ENCODE data around the gene GSTCD.
"Not testable (repeated sequence)": the region's sequence is repeated elsewhere in the genome, so short reads cannot be mapped to it uniquely, and the experiment has no call there.

The GSTCD gene

DNA sequence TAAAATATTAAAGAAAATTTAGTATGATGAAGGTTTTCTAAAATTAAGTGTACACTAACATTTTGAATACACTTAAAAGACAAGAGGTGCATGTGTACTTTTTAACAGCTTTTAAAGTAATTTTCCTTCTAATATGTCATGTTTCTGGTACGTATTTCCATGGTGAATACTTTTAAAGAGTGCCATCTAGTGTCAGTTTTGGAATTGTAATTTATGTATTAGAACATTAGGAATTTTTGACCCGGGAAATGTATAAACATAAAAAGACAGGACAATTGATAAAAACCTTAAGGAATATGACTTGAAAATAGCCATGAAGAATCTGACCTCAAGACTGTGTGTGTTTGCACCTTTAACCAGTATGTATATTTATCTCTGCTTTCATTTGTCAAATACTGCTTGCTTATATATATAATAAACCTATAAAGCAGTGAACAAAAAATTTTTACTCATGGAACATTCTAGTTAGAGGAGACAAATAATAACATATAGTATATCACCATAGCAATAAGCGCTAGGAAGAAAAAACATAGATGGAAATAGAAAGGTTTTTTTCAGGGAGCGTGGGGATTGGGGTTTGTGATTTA lies 7.2 kb downstream of the GSTCD start:
- peak; percentile 0 for DNase-seq

DNA sequence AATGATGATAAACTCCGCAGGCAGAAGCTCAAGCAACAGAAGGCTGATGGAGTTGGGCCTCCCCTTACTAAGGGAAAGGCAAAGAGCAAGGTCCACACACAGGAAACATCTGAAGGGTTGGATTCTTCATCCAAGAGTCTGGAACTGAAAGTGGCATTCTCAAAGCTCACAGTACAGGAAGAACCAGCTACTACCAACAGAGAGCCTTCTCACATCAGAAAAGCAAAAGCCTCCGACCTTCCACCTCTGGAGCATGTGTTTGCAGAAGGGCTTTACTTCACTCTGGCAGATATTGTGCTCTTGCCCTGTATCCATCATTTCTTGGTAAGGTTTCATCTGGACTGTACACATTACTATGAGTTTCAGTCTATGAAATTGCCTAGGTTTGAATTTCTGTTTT lies 10.6 kb downstream of the GSTCD start:
- no peak for DNase-seq

DNA sequence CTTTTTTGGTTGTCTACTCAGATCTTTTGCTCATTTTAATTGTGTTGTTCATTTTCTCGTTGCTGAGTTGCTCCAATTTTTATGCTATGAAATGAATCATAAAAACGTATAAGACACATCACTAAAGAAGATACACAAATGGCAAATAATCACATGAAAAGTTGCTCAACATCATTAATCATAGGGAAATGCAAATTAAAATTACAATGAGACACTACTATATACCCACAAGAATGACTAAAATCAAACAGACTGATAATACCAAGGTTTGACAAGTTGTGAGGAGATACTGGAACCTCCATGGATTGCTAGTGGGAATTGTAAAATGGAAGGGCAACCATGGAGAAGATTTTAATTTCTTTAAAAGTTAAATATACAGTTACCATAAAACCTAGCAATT lies 17.0 kb downstream of the GSTCD start:
- no peak for DNase-seq

DNA sequence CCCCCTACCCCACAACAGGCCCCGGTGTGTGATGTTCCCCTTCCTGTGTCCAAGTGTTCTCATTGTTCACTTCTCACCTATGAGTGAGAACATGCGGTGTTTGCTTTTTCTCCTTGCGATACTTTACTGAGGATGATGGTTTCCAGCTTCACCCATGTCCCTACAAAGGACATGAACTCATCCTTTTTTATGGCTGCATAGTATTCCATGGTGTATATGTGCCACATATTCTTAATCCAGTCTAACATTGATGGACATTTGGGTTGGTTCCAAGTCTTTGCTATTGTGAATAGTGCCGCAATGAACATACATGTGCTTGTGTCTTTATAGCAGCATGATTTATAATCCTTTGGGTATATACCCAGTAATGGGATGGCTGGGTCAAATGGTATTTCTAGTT lies 21.3 kb downstream of the GSTCD start:
- not testable (repeated sequence) for DNase-seq

DNA sequence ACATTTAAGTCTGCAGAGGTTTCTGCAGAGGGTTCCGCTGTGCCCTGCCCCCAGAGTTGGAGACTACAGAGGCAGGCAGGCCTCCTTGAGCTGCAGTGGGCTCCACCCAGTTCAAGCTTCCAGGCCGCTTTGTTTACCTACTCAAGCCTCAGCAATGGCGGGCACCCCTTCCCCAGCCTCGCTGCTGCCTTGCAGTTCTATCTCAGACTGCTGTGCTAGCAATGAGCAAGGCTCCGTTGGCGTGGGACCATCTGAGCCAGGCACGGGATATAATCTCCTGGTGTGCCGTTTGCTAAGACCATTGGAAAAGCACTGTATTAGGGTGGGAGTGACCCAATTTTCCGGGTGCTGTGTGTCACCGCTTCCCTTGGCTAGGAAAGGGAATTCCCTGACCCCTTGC lies 26.6 kb downstream of the GSTCD start:
- not testable (repeated sequence) for DNase-seq

DNA sequence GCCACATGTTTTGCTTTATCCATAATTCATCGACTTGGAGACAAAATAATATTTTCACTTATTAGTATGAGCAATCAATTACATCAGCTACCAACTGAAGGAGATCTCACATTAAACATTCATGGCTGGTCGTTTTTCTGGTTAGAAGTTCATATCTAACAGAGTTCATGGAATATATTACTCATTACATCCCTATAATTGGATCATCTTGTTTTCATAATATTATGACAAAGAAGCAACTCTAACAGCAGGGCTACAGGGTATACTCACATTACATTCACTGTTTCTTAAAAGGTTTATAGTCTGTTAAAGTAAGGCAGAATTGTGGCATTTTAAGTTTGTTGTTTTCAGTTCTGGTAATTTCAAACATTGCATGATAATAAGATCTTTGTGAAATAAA lies 33.0 kb downstream of the GSTCD start:
- DNase-seq, result no peak

DNA sequence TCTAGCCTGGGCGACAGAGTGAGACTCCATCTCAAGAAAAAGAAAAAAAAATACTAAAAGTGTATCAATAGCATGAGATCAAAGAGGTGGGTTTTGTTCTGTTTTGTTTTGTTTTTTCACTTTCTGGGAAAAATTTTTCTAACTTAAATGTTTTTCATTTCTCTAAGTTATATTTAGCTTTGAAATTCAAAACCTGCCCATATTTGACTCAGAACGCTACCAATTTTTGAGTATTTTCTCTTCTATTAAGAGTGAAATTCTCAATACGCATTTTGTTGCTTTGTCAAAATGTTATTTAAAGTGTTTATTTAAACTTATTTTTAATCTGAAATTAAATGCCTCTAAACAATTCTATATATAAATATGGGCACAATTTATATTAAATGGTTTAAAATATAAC lies 39.6 kb downstream of the GSTCD start:
- no peak for DNase-seq

DNA sequence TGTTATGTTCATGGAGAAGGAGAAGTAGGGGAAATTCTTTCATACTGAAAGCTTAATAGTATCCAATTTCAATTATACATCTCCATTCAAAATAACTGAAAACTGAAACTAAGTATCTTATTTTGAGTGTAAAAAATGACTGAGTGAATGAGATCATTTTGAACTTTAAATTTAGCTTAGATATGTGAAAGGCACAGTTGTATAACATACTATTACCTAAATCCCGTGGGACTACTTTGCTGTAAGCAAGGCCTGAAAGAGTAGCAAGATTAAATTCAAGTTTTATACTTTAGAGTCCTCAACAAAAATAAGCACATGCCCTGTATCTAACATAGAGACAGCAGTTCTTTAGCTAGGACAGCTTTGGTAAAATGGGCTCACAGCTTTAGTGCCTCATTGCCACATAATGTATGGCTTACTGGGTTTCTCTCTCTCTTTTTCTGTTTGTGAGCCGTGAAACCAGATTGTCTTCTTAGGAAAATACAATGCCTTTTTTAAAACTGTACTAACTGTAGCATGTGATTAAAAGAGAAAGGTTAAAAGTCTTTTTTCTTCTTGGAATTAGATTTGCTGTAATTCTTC lies 43.2 kb downstream of the GSTCD start:
- no peak for DNase-seq

DNA sequence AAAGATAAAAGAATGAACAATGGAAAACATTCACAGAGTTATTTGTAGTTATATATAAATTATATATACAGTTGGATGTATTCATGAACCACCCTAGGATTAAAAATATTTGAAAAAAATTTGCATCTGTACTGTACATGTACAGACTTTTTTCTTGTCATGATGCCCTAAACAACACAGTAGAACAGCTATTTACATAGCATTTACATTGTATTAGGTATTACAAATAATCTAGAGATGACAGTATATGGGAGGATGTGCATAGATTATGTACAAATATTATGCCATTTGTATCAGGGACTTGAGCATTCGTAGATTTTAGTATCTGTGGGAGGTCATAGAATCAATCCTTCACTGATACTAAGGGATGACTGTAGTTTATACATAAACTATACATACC lies 44.8 kb downstream of the GSTCD start:
- DNase-seq, result no peak

DNA sequence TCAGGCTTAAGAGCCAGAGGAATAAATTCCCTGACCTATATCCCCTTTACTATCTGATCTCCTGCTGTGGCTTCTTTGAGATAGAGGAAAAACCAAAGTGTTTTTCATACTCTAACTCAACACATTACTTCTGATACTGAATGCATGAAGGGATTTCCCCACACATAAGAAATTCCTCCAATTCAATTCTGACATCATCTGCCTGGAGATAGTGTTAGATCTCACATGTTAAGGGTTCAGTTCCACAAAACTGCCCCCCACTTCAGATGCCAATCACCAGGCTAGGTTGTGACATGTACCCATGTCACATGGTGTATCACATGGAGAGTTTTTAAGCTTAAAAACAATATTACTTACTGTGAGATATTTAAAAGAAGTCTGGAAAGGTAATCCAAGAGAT lies 46.8 kb downstream of the GSTCD start:
- DNase-seq, result no peak

DNA sequence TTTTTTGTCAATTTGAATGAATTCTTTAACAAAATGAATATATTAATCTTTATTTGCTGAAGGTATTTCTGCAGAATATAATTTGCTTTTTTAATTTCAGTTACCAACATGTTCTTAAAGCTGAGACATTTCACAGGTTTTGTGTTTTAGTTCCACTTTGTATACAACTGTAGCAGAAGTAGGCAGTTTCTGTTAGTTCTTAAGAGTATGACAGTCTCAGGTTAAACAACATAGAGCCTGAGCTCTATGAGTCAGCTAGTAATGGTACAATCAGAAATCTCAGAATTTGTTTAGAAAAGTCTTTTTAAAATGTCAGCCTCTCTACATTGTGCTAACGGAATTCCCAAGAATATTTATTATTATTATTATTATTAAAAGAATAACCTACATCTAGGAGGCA lies 50.4 kb downstream of the GSTCD start:
- no peak for DNase-seq

DNA sequence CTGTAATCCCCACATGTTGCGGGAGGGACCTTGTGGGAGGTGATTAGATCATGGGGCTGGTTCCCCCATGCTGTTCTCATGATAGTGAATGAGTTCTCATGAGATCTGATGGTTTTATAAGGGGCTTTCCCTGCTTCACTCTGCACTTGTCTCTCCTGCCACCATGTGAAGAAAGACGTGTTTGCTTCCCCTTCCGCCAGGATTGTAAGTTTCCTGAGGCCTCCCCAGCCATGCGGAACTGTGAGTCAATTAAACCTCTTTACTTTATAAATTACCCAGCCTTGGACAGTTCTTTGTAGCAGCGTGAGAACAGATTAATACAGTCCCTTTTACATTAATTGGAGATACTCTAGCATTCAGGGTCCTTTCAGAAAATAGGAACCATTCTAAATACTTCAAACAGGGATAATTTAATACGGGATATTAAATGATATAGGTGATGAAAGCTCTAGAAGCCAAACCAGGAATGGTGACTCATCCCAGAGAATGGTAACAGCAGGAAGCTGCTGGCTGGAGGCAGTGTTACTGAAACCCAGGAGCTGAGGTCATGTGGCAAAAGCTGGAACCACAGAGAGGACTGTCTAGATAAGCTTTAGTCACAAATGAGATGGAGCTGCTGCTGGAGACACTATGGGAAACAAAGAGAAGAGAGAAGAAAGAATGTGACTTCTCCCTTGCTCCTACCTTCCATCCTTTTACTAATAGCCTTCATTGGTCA lies 57.3 kb downstream of the GSTCD start:
- no peak for DNase-seq

DNA sequence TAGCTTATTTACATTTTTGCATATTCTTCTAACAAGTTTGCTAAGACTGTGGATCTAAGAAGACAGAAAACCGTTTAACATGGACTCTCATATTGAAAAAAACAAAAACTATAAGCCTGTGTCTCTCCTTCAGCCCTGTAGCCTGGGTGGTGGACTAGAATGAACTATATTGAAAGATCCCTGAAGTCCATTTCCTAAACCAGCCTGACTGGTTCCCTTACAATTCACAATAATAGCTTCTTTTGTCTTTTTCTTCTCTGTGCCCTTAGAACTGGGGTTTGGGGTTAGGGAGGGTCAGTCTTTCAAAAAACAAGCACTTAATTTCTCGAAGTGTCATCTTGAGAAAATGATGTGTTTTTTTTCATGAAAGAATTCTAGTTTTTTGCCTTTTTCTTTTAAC lies 59.0 kb downstream of the GSTCD start:
- DNase-seq, result no peak

DNA sequence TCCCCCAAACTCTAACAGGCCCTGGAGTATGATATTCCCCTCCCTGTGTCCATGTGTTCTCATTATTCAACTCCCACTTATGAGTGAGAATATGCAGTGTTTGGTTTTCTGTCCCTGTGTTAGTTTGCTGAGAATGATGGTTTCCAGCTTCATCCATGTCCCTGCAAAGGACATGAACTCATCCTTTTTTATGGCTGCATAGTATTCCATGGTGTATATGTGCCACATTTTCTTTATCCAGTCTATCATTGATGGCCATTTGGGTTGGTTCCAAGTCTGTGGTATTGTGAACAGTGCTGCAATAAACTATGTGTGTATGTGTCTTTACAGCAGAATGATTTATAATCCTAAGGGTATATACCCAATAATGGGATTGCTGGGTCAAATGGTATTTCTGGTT lies 61.9 kb downstream of the GSTCD start:
- not testable (repeated sequence) for DNase-seq

DNA sequence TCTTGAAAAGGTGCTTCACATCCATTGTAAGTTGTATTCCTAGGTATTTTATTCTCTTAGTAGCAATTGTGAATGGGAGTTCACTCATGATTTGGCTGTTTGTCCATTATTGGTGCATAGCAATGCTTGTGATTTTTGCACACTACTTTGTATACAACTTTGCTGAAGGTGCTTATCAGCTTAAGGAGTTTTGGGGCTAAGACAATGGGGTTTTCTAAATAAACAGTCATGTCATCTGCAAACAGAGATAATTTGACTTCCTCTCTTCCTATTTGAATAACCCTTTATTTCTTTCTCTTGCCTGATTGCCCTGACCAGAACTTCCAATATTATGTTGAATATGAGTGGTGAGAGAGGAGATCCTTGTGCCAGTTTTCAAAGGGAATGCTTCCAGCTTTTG lies 63.5 kb downstream of the GSTCD start:
- DNase-seq, result not testable (repeated sequence)

DNA sequence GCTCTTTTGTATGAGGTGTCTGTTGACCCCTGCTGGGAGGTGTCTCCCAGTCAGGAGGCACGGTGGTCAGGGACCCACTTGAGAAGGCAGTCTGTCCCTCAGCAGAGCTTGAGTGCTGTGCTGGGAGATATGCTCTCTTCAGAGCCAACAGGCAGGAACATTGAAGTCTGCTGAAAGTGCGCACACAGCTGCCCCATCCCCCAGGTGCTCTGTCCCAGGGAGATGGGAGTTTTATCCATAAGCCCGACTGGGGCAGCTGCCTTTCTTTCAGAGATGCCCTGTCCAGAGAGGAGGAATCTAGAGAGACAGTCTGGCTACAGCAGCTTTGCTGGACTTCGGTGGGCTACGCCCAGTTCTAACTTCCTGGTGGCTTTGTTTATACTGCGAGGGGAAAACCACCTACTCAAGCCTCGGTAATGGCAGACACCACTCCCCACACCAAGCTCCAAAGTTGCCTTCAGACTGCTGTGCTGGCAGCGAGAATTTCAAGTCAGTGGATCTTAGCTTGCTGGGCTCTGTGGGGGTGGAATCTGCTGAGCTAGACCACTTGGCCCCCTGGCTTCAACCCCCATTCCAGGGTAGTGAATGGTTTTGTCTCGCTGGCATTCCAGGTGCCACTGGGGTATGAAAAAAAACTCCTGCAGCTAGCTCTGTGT lies 67.3 kb downstream of the GSTCD start:
- not testable (repeated sequence) for DNase-seq

DNA sequence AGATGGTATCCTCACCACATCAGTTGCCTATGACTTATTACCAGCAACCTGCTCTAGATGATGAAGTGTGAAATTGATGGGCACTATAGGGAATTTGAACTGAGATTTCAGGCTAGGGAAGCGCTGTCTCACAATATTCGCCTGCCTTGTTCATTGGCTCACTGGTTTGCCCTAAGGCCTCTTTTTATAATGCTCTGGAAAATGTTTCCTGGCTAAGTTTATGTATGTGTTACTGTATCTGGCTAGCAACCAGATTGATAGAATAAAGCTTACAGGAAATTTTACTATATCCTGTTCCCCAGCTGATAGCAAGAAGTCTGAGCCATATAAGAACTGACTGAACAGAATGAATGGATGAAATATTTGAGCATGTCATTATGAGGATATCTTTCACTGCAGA lies 71.6 kb downstream of the GSTCD start:
- DNase-seq, result no peak

DNA sequence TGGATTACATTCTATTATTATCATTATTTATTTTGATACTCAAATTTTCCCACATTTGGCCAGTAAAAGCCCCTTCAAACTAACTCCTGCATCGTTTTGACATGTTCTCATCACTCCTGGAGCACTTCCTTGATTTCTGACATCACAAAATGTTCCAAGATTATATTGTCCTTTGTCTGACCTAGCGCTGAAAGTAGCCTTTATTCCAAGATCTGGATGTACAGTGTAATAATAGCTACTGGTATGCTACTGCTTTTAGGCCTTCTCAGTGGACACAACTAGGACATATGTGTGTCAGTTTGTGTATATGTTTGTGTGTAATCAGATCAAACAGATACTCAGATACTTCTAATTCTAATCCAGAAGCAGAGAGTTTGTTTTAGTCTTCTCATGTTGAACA lies 76.2 kb downstream of the GSTCD start:
- no peak for DNase-seq

DNA sequence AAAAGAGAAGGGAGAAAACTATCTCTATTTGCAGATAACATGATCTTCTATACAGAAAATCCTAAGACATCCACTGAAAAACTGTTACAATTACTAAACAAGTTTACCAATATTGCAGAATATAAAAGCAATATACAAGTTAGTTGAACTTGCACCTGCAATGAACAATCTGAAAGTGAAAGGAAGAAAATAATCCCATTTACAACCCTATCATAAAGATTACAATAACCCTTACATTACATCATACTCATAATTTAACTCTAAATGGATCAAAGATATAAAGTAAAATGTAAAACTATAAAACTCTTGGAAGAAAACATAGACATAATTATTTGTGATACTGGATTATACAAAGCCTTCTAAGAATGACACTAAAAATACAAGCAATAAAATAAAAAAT lies 77.2 kb downstream of the GSTCD start:
- DNase-seq, result no peak

DNA sequence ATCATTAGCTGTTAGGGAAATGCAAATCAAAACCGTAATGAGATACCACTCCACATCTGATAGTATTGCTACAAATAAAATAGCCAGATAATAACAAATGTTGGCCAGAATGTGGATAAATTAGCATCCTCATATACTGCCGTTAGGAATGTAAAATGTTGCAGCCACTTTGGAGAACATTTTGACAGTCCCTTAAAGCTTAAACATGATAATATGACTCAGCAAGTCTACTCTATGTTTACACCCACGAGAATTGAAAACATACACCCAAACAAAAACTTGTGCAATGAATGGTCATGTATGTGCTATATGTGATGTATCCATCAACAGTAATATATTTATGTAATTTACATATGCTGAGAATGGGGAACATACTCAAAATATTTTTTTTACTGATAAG lies 78.2 kb downstream of the GSTCD start:
- no peak for DNase-seq

DNA sequence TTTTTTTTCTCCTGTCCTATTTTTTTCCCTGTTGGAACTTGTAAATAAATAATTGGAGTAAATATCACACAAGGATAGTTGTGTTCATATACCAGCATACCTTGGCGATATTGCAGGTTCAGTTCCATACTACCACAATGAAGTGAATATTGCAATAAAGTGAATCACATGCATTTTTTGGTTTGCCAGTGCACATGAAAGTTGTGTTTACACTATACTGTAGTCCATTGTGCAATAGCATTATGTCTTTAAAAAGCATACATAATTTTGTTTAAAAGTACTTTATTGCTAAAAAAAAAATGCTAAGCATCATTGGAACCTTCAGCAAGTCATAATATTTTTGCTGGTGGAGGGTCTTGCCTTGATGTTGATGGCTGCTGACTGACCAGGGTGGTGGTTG lies 88.6 kb downstream of the GSTCD start:
- no peak for DNase-seq

DNA sequence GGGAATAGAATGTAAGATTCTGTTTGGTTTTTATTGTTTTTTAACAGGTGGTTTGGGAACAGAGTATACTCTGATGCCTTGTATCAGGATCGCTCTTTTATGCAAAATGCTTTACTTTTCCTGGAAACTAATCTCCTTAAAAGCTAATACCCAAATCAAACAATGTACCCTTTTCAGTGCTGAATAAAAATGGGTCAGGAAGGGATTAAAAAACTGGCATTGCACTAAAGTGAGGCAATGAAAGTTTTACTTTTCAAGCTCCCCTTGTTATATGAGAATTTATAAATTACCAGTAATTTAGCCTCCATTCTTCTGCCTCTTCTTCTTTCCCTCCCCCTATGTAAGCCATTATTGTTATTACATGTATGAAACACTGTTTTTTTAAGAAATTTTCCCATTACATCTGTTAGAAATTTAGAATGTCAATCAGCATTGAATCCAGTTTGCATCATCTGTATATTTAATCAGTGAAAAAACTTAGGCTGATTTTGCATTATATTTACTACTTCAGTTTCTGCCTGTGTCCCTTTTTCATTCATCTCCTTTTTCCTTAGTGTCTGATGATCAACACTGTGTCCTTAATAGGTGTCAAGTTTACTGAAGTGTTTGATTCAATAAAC lies 97.0 kb downstream of the GSTCD start:
- DNase-seq, result no peak

DNA sequence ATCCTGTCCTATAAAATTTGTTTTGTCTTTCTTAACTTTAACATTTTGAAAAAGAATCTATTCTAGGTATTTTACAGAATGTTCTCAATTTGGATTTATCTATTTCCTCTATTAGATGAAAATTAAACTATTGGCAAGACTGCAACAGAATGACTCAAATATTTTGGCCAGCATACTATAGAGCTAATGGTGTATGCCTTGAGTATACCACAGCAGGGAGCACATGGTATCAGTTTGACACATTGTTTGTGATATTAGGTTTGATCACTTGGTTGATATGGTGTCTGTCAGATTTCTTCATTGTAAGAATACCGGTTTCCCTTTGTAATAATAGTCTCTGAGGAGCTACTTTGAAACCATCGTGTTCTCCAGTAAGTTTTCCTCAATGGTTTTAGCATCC lies 98.9 kb downstream of the GSTCD start:
- no peak for DNase-seq
